ENCODE results near the gene ETFDH.

ETFDH gene

GRCh38 chr4:158756588-158756987, 84.5 kb downstream of the ETFDH start:
- no peak for DNase-seq

- no peak for DNase-seq
Observed at GRCh38 chr4:158758142-158758541, 86.0 kb downstream of the ETFDH start.

- DNase-seq = no peak
Observed at GRCh38 chr4:158758703-158759102, 86.6 kb downstream of the ETFDH start.
